ENCODE measurements around the gene ZNF366.
A peak's percentile ranks its signal among the peaks of the same experiment; 100 is the strongest.

Gene ZNF366

GRCh38 chr5:72402381-72402890 lies 104.8 kb downstream of the ZNF366 start:
- DNase-seq: no peak

- no peak for DNase-seq
Observed at GRCh38 chr5:72400950-72401349, 106.3 kb downstream of the ZNF366 start.

GRCh38 chr5:72397836-72398235 lies 109.4 kb downstream of the ZNF366 start:
- DNase-seq: no peak

GRCh38 chr5:72394688-72395087 lies 112.5 kb downstream of the ZNF366 start:
- DNase-seq: peak; percentile 4

GRCh38 chr5:72393052-72393451 lies 114.2 kb downstream of the ZNF366 start:
- DNase-seq: no peak
